GM19023 (cell line): ENCODE results near the gene PARP4.
"Not testable (repeated sequence)": the region's sequence is repeated elsewhere in the genome, so short reads cannot be mapped to it uniquely, and the experiment has no call there.

Source experiments
- ATAC-seq: cut with Tn5 transposase; IDR thresholded peaks from one replicate; pipeline ENCODE4 v1.9.1; 2021; ENCODE audit warnings: mild to moderate bottlenecking, moderate library complexity; ENCODE audit not compliant: unreplicated experiment

Gene PARP4

GRCh38 chr13:24454056-24454455 is 58.5 kb downstream of the PARP4 start:
- ATAC-seq, result no peak

- ATAC-seq, result no peak
Measured at GRCh38 chr13:24452044-24452443, 60.5 kb downstream of the PARP4 start.

GRCh38 chr13:24450530-24450929 is 62.0 kb downstream of the PARP4 start:
- no peak for ATAC-seq

- not testable (repeated sequence) for ATAC-seq
Measured at GRCh38 chr13:24444851-24445250, 67.7 kb downstream of the PARP4 start.

GRCh38 chr13:24443366-24443765 is 69.2 kb downstream of the PARP4 start:
- no peak for ATAC-seq

GRCh38 chr13:24426045-24426444 is 86.5 kb downstream of the PARP4 start:
- ATAC-seq, result not testable (repeated sequence)

GRCh38 chr13:24419668-24420067 is 92.9 kb downstream of the PARP4 start:
- not testable (repeated sequence) for ATAC-seq

- ATAC-seq, result no peak
Measured at GRCh38 chr13:24407844-24408243, 104.7 kb downstream of the PARP4 start.

- ATAC-seq, result no peak
Measured at GRCh38 chr13:24406524-24406923, 106.1 kb downstream of the PARP4 start.

- ATAC-seq, result no peak
Measured at GRCh38 chr13:24396821-24397220, 115.8 kb downstream of the PARP4 start.

- no peak for ATAC-seq
Measured at GRCh38 chr13:24392972-24393371, 119.6 kb downstream of the PARP4 start.

- not testable (repeated sequence) for ATAC-seq
Measured at GRCh38 chr13:24391771-24392683, 120.6 kb downstream of the PARP4 start.

- ATAC-seq, result not testable (repeated sequence)
Measured at GRCh38 chr13:24390795-24391194, 121.8 kb downstream of the PARP4 start.

GRCh38 chr13:24389506-24389905 is 123.1 kb downstream of the PARP4 start:
- no peak for ATAC-seq

- not testable (repeated sequence) for ATAC-seq
Measured at GRCh38 chr13:24388743-24389142, 123.8 kb downstream of the PARP4 start.

- ATAC-seq, result no peak
Measured at GRCh38 chr13:24386816-24387708, 125.5 kb downstream of the PARP4 start.

- no peak for ATAC-seq
Measured at GRCh38 chr13:24385902-24386301, 126.7 kb downstream of the PARP4 start.

- not testable (repeated sequence) for ATAC-seq
Measured at GRCh38 chr13:24384946-24385345, 127.6 kb downstream of the PARP4 start.

GRCh38 chr13:24384091-24384490 is 128.5 kb downstream of the PARP4 start:
- not testable (repeated sequence) for ATAC-seq

- ATAC-seq, result no peak
Measured at GRCh38 chr13:24381541-24382265, 130.9 kb downstream of the PARP4 start.

GRCh38 chr13:24380881-24381280 is 131.7 kb downstream of the PARP4 start:
- not testable (repeated sequence) for ATAC-seq
